GM12878 (cell line): ENCODE results near the gene SIGLEC11.

ENCODE experiments used
- CTCF ChIP-seq, 3 experiments: IDR thresholded peaks in 2 of 3; conservative IDR thresholded peaks in 1 of 3; 2 replicates each; pipeline ENCODE4 v1.5.1; 2011; ENCODE audit warnings: low read depth in 3 of 3, low read length in 3 of 3, mild to moderate bottlenecking in 3 of 3, control low read depth in 2 of 3, moderate library complexity in 2 of 3, inconsistent platforms in 1 of 3, mixed read lengths in 1 of 3; ENCODE audit not compliant: control insufficient read depth in 2 of 3, insufficient read depth in 1 of 3; ENCODE audit errors: extremely low read depth in 1 of 3
- E2F4 ChIP-seq: IDR thresholded peaks from 2 replicates; pipeline ENCODE4 v1.6.1; 2012; ENCODE audit warnings: low read depth, low read length, improper control_type of control experiment
- EP300 ChIP-seq, 2 experiments: fragments of 150-350 bp in 1 of 2; IDR thresholded peaks; 2 replicates each; pipeline ENCODE4 v1.6.1; 2011 to 2012; ENCODE audit warnings: low read depth in 2 of 2, low read length in 2 of 2, borderline replicate concordance in 1 of 2, improper control_type of control experiment in 1 of 2, inconsistent platforms in 1 of 2; ENCODE audit not compliant: control insufficient read depth in 1 of 2
- GABPA ChIP-seq: IDR thresholded peaks from 2 replicates; pipeline ENCODE4 v1.6.1; 2014; ENCODE audit warnings: antibody characterized with exemption, low read depth, mild to moderate bottlenecking, inconsistent platforms
- JUNB ChIP-seq: IDR thresholded peaks from 2 replicates; pipeline ENCODE4 v1.6.1; 2016; ENCODE audit warnings: antibody characterized with exemption, mild to moderate bottlenecking
- MTA2 ChIP-seq: fragments of 450-650 bp; IDR thresholded peaks from 2 replicates; pipeline ENCODE4 v1.6.1; 2016; ENCODE audit warnings: low read depth, mild to moderate bottlenecking, moderate library complexity

- TF ChIP-seq E2F4 (no peak), JUNB (no peak), GABPA (no peak), EP300 (IDR thresholded peaks at IDR 0.05; ENCODE audit: borderline replicate concordance in 1 of 2, control insufficient read depth in 1 of 2, low read depth in 2 of 2, low read length in 2 of 2) (no peak), MTA2 (no peak), CTCF (IDR thresholded peaks at IDR 0.05 in 2 of 3, conservative IDR thresholded peaks at IDR 0.05 in 1 of 3; ENCODE audit: control insufficient read depth in 2 of 3, extremely low read depth in 1 of 3, insufficient read depth in 1 of 3, low read depth in 3 of 3, low read length in 3 of 3) (no peak)
Observed at GRCh38 chr19:49981603-49982593, 20.9 kb upstream of the SIGLEC11 start.
